WTC11 (cell line): ENCODE results near the gene CWC15. TPM values are rescaled to one million over a fixed set of nuclear protein-coding genes. Genes with fewer than 3 reads are reported as not detected.

Experiments
- ATAC-seq: fragments of 200-7000 bp; cut with Tn5 transposase; 2 replicates; pipeline ENCODE4 v1.10.0; 2021; ENCODE audit warnings: mild to moderate bottlenecking, moderate library complexity
- CTCF ChIA-PET: fragments of 300-600 bp; sonication (Branson Sonifier 250); formaldehyde crosslinking; loops from one replicate; lab custom pipeline; 2021; ENCODE audit warnings: antibody characterized with exemption; lab: Charles Lee
- POLR2A ChIA-PET: fragments of 350-600 bp; sonication (Branson Sonifier 250); formaldehyde crosslinking; loops from one replicate; lab custom pipeline; 2021; ENCODE audit warnings: antibody characterized with exemption; lab: Charles Lee
- DNase-seq: peaks from one replicate; pipeline ENCODE4 v3.0.0; 2021; ENCODE audit warnings: low spot score
- H3K27ac Mint-ChIP-seq: 2 replicates; pipeline ENCODE4 v1.8.0; 2021; ENCODE audit warnings: mixed read lengths
- H3K27me3 Mint-ChIP-seq: 2 replicates; pipeline ENCODE4 v1.8.0; 2021; ENCODE audit warnings: low read depth, mild to moderate bottlenecking, moderate library complexity, mixed read lengths
- H3K36me3 Mint-ChIP-seq: 2 replicates; pipeline ENCODE4 v1.8.0; 2021; ENCODE audit warnings: mixed read lengths
- H3K4me1 Mint-ChIP-seq: 2 replicates; pipeline ENCODE4 v1.8.0; 2022; ENCODE audit warnings: mixed read lengths
- H3K4me3 Mint-ChIP-seq: 2 replicates; pipeline ENCODE4 v1.8.0; 2021; ENCODE audit warnings: mild to moderate bottlenecking, moderate library complexity, mixed read lengths
- H3K9me3 Mint-ChIP-seq: 2 replicates; pipeline ENCODE4 v1.8.0; 2021; ENCODE audit warnings: mixed read lengths
- EMX1 ChIP-seq: fragments of 250-450 bp; sonication (Bioruptor Pico); IDR thresholded peaks from 2 replicates; pipeline ENCODE4 v1.8.0; 2021; ENCODE audit warnings: mild to moderate bottlenecking
- FOXP1 ChIP-seq: sonication (generic); formaldehyde crosslinking; IDR thresholded peaks from 2 replicates; pipeline ENCODE4 v1.8.0; 2022; ENCODE audit warnings: missing genetic modification reagents, mild to moderate bottlenecking, moderate library complexity, borderline replicate concordance
- GTF2I ChIP-seq: fragments of 250-450 bp; sonication (Bioruptor Pico); conservative IDR thresholded peaks from 2 replicates; pipeline ENCODE4 v1.4.0; 2021; ENCODE audit warnings: mild to moderate bottlenecking
- HMGXB4 ChIP-seq: sonication (generic); formaldehyde crosslinking; IDR thresholded peaks from 2 replicates; pipeline ENCODE4 v1.8.1; 2023; ENCODE audit warnings: mild to moderate bottlenecking, moderate library complexity, missing genetic modification reagents
- MXD4 ChIP-seq: fragments of 250-450 bp; sonication (Bioruptor Pico); IDR thresholded peaks from 2 replicates; pipeline ENCODE4 v1.8.0; 2021; ENCODE audit warnings: mild to moderate bottlenecking, moderate library complexity, borderline replicate concordance
- NR2C2 ChIP-seq: sonication (generic); formaldehyde crosslinking; IDR thresholded peaks from 2 replicates; pipeline ENCODE4 v1.8.0; 2022; ENCODE audit warnings: mild to moderate bottlenecking, missing genetic modification reagents
- PRRX2 ChIP-seq: fragments of 250-450 bp; sonication (Bioruptor Pico); IDR thresholded peaks from 2 replicates; pipeline ENCODE4 v1.8.0; 2021; ENCODE audit warnings: mild to moderate bottlenecking
- RELA ChIP-seq: sonication (generic); formaldehyde crosslinking; IDR thresholded peaks from 2 replicates; pipeline ENCODE4 v1.8.1; 2022; ENCODE audit warnings: missing genetic modification reagents, mild to moderate bottlenecking, borderline replicate concordance
- RORB ChIP-seq: fragments of 250-450 bp; sonication (Bioruptor Pico); IDR thresholded peaks from 2 replicates; pipeline ENCODE4 v1.9.0; 2021; ENCODE audit warnings: mild to moderate bottlenecking
- TEAD1 ChIP-seq: sonication (generic); formaldehyde crosslinking; IDR thresholded peaks from 2 replicates; pipeline ENCODE4 v1.8.0; 2022; ENCODE audit warnings: mild to moderate bottlenecking, missing genetic modification reagents
- TP53 ChIP-seq: sonication (generic); formaldehyde crosslinking; IDR thresholded peaks from 2 replicates; pipeline ENCODE4 v1.8.1; 2023; ENCODE audit warnings: mild to moderate bottlenecking, missing genetic modification reagents
- ZNF232 ChIP-seq: sonication (generic); formaldehyde crosslinking; IDR thresholded peaks from 2 replicates; pipeline ENCODE4 v1.8.0; 2022; ENCODE audit warnings: mild to moderate bottlenecking, missing genetic modification reagents
- ZNF263 ChIP-seq: sonication (generic); formaldehyde crosslinking; IDR thresholded peaks from 2 replicates; pipeline ENCODE4 v1.8.1; 2022; ENCODE audit warnings: low read depth, mild to moderate bottlenecking, moderate library complexity, missing genetic modification reagents
- ZNF416 ChIP-seq: fragments of 250-450 bp; sonication (Bioruptor Pico); IDR thresholded peaks from 2 replicates; pipeline ENCODE4 v1.9.0; 2021; ENCODE audit warnings: mild to moderate bottlenecking, inconsistent platforms
- ZNF423 ChIP-seq: fragments of 250-450 bp; sonication (Bioruptor Pico); IDR thresholded peaks from 2 replicates; pipeline ENCODE4 v2.1.2; 2022; ENCODE audit warnings: mild to moderate bottlenecking, moderate library complexity
- total RNA-seq: library from RNA; stranded (reverse); gene quantifications from 3 replicates; pipeline ENCODE4 v1.2.3, GENCODE V29; 2021
- TF ChIP-seq, protein P1 (sequence below): sonication (generic); formaldehyde crosslinking; IDR thresholded peaks from 2 replicates; pipeline ENCODE4 v1.8.0; 2023; ENCODE audit warnings: mild to moderate bottlenecking, missing genetic modification reagents
- TF ChIP-seq, protein P2 (sequence below): sonication (generic); formaldehyde crosslinking; conservative IDR thresholded peaks from 2 replicates; pipeline ENCODE4 v1.8.1; 2022; ENCODE audit warnings: mild to moderate bottlenecking, missing genetic modification reagents
- TF ChIP-seq, protein P3 (sequence below): fragments of 250-450 bp; sonication (Bioruptor Pico); IDR thresholded peaks from 2 replicates; pipeline ENCODE4 v1.9.0; 2021; ENCODE audit warnings: mild to moderate bottlenecking

CWC15 gene
- total RNA-seq, 1 experiment from 2014 or later: 49.4 TPM

DNA sequence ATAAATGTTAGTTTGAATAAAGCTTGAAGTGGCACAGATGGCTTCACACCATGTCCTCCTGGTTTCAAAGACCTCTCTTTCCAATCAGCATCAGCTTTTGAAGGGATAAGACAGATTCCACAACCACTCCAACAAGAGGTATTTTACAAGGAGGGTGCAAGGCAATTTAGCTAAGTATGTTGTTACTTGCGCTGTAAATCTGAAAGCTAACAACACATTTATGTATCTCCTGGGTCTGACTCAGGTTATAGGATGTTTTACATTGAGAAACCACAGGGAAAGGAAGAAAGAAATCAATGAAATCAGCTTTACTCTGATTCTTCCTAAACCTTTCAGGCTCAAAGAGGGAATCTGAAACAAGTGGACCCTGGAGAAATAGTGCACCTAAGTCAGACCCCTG is 12.1 kb downstream of the CWC15 start:
- no peak for ATAC-seq
- H3K36me3 Mint-ChIP-seq: peaks cover 36% of the 10 kb centered on the region
- H3K9me3 Mint-ChIP-seq: no peaks in the 10 kb centered on the region
- no peak for DNase-seq
- H3K27me3 Mint-ChIP-seq: no peaks in the 10 kb centered on the region
- TF ChIP-seq, protein P1, sequence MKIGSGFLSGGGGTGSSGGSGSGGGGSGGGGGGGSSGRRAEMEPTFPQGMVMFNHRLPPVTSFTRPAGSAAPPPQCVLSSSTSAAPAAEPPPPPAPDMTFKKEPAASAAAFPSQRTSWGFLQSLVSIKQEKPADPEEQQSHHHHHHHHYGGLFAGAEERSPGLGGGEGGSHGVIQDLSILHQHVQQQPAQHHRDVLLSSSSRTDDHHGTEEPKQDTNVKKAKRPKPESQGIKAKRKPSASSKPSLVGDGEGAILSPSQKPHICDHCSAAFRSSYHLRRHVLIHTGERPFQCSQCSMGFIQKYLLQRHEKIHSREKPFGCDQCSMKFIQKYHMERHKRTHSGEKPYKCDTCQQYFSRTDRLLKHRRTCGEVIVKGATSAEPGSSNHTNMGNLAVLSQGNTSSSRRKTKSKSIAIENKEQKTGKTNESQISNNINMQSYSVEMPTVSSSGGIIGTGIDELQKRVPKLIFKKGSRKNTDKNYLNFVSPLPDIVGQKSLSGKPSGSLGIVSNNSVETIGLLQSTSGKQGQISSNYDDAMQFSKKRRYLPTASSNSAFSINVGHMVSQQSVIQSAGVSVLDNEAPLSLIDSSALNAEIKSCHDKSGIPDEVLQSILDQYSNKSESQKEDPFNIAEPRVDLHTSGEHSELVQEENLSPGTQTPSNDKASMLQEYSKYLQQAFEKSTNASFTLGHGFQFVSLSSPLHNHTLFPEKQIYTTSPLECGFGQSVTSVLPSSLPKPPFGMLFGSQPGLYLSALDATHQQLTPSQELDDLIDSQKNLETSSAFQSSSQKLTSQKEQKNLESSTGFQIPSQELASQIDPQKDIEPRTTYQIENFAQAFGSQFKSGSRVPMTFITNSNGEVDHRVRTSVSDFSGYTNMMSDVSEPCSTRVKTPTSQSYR (CRISPR knock-in tag): no peak
- TF ChIP-seq RORB (CRISPR knock-in tag): no peak
- ChIA-PET CTCF (no interaction called here), POLR2A (no interaction called here)
- no peaks in the 10 kb centered on the region for H3K4me1 Mint-ChIP-seq
- no peak overlapping the region for H3K4me3 Mint-ChIP-seq
- H3K27ac Mint-ChIP-seq: no peak overlapping the region

GRCh38 chr11:94960488-94960887 is 12.9 kb downstream of the CWC15 start:
- Mint-ChIP-seq H3K4me3 (no peak overlapping the region), H3K27ac (no peak overlapping the region), H3K36me3 (peaks cover 28% of the 10 kb centered on the region), H3K4me1 (no peaks in the 10 kb centered on the region), H3K27me3 (no peaks in the 10 kb centered on the region), H3K9me3 (no peaks in the 10 kb centered on the region)
- ChIA-PET CTCF (no interaction called here), POLR2A (no interaction called here)
- no peak for DNase-seq
- ATAC-seq: no peak
- TF ChIP-seq ZNF232 (CRISPR knock-in tag): no peak
- no peak for TF ChIP-seq ZNF423 (CRISPR knock-in tag)
- TF ChIP-seq HMGXB4 (CRISPR knock-in tag): no peak
- no peak for TF ChIP-seq TEAD1
- no peak for TF ChIP-seq RELA (CRISPR knock-in tag)
- TF ChIP-seq ZNF263 (CRISPR knock-in tag): no peak
- TF ChIP-seq PRRX2 (CRISPR knock-in tag): no peak
- TF ChIP-seq FOXP1 (CRISPR knock-in tag): no peak
- TF ChIP-seq, protein P1 (CRISPR knock-in tag): no peak
- no peak for TF ChIP-seq GTF2I (CRISPR knock-in tag)
- TF ChIP-seq, protein P2, sequence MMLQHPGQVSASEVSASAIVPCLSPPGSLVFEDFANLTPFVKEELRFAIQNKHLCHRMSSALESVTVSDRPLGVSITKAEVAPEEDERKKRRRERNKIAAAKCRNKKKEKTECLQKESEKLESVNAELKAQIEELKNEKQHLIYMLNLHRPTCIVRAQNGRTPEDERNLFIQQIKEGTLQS (CRISPR knock-in tag): no peak
- no peak for TF ChIP-seq ZNF416 (CRISPR knock-in tag)
- no peak for TF ChIP-seq TP53 (CRISPR knock-in tag)
- no peak for TF ChIP-seq EMX1
- no peak for TF ChIP-seq NR2C2 (CRISPR knock-in tag)
- TF ChIP-seq MXD4 (CRISPR knock-in tag): no peak
- TF ChIP-seq, protein P3, sequence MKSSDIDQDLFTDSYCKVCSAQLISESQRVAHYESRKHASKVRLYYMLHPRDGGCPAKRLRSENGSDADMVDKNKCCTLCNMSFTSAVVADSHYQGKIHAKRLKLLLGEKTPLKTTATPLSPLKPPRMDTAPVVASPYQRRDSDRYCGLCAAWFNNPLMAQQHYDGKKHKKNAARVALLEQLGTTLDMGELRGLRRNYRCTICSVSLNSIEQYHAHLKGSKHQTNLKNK (CRISPR knock-in tag): no peak
